ENCODE measurements around the gene NR4A2.

The NR4A2 gene

GRCh38 chr2:156332534-156333273 lies at the start of gene NR4A2:
TSS of gene NR4A2 (minus strand) at chr2:156332721. CDS start at chr2:156330186, 2,535 bp downstream.
- peak; percentile 85 for DNase-seq

GRCh38 chr2:156380117-156380645 lies 47.7 kb upstream of the NR4A2 start:
- DNase-seq: no peak

- DNase-seq: no peak
Measured at GRCh38 chr2:156379714-156380113, 47.2 kb upstream of the NR4A2 start.

GRCh38 chr2:156379071-156379470 lies 46.5 kb upstream of the NR4A2 start:
- DNase-seq: no peak

DNA sequence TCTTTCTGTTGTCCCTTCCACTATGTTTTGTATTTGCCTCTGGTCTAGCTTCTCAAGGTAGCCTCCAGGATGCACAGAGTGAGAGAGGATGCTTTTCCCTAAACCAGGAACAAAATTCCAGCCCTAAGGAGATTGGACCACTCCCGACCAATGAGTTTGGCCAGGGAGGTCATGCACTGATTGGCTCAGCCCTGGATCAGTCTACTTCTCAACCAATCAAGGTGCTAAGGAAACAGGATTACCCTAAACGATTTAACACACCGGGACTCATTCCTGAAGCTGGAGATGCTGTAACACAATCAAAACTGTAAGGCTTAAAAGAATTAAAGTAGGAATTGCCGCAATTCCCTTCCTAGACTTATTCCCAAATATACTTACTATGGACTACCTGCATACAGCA lies 34.2 kb upstream of the NR4A2 start:
- no peak for DNase-seq

DNA sequence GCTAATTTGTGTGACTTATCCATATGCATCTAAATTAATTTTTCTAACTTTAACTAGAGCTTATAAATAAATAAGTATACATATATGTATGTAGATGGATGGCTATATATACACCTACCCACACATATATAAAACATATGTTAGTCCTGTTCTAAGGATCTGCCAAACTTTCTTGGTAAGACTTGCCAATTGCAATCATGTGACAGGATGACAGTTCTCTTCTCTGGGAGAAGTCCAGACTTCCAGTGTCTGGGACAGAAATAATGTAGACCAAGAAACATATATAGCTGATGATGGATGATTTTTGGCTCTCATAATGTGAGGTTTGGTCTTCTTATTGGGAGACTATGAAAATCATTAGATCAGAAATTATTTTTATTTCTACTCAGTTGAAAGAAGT lies 30.6 kb upstream of the NR4A2 start:
- no peak for DNase-seq

DNA sequence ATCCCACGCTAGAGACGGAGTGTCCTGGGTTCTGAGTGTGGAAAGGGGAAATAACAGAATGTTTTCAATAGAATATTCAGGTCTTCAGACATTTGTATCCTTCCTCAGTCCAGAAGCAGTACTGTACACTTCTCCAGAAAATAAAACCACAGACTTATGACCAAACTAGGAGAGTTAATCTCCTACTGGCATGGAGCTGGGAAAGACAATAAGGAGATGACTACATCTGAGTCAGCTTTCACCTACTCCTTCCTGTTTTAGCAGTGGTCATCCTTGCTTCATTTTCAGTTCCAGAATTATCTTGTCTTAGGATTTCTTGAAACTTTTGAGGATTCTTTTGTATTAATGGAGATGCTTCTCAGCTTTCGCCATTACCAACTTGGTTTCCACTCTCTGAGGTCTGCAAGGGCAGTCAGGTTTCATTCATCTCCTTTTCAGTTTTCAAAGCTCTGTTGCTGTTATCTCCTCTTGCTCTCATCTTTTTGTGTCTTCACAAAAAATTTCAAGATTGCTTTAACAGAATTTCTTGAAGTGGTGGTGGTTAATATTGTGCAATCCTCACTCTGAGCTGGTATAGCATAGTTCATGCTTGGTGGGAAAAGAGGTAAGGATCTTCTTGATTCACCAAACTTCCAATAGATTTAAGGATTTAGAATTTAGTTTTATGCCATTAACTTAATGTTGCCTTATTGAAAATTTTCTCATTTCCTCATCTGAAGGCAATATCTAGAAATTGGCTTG lies 23.7 kb upstream of the NR4A2 start:
- peak; percentile 53 for DNase-seq

GRCh38 chr2:156352911-156353310 lies 20.4 kb upstream of the NR4A2 start:
- DNase-seq: no peak

DNA sequence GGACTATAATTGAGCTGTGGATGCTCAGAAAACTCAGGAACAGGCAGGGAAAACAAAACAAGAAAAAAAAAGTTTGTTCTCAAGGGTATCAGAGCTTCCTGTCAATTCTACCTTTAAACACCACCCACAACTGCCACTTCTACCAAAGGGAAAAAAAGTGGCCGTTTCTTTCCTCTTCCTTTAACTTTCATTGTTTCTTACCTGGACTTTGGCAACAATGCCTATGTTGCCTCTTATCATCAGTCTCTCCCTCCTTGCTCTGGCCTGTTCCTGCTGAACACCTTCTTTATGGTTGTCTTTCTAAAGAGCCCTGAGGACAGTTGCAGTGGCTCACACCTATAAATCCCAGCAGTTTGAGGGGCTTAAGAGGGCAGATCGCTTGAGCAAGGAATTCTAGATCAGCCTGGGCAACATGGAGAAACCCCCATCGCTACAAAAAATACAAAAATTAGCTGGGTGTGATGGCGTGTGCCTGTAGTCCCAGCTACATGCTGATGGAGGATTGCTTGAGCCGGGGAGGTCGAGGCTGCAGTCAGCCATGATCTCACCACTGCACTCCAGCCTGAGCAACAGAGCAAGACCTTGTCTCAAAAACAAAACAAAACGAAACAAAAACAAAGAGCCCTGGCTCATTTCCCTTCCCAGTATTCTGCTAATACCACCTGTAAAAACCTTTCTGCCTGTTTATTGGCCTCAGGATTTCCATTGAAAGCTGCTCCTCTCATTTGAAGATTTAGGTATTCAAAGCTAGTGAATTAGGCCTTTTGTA lies 18.0 kb upstream of the NR4A2 start:
- no peak for DNase-seq

- no peak for DNase-seq
Measured at GRCh38 chr2:156349605-156350004, 17.1 kb upstream of the NR4A2 start.

- DNase-seq: no peak
Measured at GRCh38 chr2:156349161-156349560, 16.6 kb upstream of the NR4A2 start.

DNA sequence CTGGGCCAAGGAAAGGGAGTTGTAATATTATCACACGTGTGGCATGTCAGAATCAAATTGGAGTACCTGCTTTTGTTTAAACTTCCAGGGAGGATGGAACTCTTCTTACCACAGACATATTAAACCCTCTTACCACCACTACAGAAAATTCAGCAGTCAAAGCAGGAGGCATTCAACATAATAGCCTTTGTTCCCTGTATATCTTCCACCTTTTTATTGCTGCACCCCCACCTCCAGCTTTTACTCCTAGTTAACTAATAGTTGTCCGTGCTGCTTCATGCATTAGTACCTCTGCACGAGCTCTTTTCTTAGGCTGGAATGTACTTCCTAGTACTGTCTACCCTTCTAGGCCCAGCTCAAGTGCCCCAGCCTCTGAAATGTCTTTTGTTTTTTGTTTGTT lies 14.9 kb upstream of the NR4A2 start:
- DNase-seq: no peak

DNA sequence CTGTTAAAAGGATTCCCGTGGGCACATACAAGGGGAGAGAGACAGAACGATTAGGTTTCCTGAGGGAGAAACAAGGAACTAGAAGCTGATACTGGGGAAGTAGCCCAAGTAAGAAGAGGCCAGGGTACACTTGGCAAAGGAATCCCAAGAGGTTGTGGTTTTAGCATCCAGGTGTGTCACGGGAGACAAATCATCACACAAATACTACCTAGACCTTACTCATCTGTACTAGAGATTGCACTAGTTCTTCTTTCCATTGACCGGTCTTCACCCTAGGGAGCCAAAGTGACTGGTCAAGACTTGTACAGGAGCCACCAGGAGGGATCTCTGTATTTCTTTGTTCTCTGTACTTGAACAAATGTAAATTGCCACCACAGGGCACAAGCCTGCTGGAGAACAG lies 14.2 kb upstream of the NR4A2 start:
- DNase-seq: no peak

DNA sequence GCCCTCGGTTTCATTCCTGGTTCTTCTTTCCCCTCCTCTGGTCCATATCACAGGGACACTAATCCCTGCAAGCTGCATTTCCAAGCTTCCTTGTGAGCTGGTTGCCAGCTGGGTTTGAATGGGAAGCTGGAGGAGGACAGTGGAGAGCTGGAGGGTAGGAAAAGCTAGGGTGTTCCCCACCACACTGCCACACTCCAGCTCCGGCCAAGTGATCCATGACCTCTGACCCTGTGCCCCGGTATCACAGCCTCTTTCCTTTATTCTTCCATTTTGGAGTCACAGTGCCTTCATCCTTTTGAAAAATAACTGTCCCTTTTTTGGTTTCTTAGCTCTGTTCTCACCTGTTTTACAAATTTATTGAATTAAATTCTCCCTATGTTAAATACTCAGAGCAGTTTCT lies 13.1 kb upstream of the NR4A2 start:
- no peak for DNase-seq

GRCh38 chr2:156343940-156344301 lies 11.4 kb upstream of the NR4A2 start:
- peak; percentile 25 for DNase-seq

- DNase-seq: no peak
Measured at GRCh38 chr2:156343096-156343939, 10.8 kb upstream of the NR4A2 start.

- DNase-seq: peak; percentile 93
Measured at GRCh38 chr2:156342254-156343095, 10.0 kb upstream of the NR4A2 start.

GRCh38 chr2:156341452-156342253 lies 9.1 kb upstream of the NR4A2 start:
- DNase-seq: peak; percentile 93

- DNase-seq: peak; percentile 64
Measured at GRCh38 chr2:156340804-156341451, 8.4 kb upstream of the NR4A2 start.

- no peak for DNase-seq
Measured at GRCh38 chr2:156340377-156340776, 7.9 kb upstream of the NR4A2 start.
